ELF-1 (cell line): Measurements from ENCODE around the gene PGGHG.

Source experiments
- DNase-seq: peaks from one replicate; pipeline ENCODE4 v3.0.0-alpha.2; 2016; ENCODE audit warnings: low read depth, low spot score

The PGGHG gene

DNA sequence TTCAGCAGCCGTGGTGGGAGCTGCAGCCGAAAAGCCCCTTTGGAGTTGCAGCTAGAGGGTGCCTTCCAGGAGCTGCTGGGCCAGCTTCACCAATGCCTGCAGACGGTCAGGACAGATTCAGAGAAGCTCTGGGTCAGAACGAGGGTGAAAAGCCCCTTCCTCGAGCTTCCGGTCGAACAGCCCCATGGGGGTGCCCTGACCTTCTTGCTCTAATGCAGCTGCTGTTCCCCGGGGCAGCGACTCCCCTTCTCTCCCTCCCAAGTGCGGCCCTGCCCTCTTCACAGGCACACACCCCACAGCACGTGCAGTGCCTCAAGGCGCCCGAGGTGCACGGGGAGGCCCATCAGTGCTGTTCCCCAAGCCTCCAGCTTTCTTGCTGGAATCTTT is 41.4 kb downstream of the PGGHG start:
- DNase-seq, result no peak

DNA sequence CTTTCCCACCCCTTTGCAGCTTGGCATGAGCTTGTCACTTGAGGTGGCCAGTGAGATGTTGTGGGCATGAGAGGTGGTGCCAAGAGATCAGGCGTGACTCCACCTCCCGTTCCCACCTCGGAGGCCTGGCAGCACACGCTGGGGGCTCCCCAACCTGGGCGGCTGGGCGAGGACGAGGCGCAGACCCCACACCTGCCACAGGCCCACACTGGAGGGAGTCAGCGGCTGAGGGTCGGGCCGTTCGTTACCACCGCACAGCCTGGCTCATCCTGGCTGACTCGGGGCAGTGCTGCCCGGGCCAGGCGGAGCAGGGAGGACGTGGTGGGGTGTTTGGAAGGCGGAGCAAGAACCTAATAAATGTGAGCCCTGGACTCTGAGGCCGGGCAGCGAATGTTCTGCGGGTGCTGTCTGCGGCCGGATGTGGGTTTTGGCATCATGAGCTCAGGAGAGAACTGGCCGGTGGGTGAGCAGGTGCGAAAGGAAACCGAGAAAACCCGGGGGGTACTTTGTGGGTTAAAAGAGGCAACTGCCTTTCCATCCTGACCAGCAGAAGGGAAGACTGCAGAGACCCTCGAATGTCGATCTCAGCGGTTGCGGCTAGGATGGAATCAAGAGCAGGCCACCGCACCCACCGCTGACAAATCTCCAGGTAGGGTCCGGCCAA is 41.9 kb downstream of the PGGHG start:
- DNase-seq, result no peak

DNA sequence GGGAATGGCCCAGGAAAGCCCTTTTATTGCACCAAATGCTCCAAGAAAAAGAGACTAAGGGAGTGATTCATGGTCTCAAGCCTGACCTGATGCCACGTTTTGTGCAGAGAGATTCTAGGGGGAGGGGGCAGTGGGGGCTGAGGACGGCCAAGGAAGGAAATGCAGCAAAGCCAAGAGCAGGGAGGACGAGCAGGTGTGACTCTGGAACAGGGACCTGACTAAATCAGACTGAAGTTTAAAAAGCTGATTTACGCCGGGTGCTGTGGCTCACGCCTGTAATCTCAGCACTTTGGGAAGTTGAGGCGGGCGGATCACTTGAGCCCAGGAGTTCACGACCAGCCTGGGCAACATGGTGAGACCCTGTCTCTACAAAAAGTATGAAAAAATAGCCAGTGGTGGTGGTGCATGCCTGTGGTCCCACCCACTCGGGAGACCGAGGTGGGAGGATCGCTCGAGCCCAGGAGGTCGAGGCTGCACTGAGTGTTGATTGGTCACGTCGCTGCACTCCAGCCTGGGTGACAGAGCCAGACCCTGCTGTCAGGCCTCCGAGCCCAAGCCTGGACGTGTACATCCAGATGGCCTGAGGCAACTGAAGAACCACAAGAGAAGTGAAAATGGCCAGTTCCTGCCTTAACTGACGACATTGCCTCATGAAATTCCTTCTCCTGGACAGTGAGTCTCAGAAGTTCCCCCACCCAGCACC is 42.6 kb downstream of the PGGHG start:
- DNase-seq, result no peak

DNA sequence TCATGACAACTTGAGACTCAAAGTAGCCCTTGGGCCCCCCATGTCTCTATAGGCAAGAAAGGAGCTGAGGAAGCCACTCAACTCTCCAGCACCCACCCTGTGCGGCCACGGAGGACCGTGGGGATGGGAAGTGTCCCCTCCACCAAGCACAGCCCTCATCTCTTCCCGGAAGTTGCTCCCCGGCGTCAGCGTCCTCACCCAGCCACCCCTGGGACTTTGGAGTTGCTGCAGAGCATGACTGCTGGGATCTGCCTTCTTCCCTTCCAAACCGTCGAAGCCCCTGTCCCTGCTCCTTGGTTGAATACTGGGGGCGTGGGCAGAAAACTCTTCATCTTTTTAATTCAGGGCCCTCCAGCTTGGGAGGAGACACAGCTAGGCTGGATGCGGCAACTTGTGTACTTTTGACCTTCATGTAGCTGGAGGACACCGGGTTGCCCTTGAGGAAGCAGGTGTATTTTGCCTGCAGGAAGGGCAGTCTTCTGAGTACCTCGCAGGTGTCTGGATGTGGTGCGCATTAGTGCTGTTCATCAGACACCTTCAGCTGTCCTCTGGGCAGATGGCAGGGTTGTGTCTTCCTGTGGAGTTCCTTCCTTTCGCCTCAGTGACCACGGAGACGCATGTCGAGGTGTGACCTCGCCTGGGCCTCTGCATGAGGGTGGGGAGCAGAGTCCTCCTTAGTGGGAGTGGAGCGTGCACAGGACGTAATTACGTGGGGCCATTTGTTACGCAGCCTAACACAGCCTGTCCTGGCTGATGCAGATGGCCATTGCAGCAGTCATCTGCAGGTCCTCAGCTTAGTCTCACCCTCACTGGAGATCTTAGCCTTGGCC is 43.9 kb downstream of the PGGHG start:
- DNase-seq, result no peak

DNA sequence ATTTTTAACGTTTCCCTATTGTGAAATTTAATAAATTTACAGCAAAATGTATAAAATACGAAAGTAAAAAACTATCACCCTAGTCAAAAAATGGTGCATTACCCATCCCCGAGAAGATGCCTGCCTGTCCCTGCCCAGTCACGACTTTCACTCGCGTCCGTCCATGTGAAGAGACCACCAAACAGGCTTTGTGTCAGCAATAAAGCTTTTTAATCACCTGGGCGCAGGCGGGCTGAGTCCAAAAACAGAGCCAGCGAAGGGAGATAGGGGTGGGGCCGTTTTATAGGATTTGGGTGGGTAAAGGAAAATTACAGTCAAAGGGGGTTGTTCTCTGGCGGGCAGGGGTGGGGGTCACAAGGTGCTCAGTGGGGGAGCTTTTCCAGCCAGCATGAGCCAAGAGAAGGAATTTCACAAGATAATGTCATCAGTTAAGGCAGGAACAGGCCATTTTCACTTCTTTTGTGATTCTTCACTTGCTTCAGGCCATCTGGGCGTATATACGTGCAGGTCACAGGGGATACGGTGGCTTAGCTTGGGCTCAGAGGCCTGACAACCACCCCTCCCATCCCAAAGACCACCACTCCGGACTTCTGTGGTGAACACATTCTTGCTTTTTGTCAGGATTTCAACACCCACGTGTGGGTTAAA is 44.8 kb downstream of the PGGHG start:
- DNase-seq, result peak; percentile 91

DNA sequence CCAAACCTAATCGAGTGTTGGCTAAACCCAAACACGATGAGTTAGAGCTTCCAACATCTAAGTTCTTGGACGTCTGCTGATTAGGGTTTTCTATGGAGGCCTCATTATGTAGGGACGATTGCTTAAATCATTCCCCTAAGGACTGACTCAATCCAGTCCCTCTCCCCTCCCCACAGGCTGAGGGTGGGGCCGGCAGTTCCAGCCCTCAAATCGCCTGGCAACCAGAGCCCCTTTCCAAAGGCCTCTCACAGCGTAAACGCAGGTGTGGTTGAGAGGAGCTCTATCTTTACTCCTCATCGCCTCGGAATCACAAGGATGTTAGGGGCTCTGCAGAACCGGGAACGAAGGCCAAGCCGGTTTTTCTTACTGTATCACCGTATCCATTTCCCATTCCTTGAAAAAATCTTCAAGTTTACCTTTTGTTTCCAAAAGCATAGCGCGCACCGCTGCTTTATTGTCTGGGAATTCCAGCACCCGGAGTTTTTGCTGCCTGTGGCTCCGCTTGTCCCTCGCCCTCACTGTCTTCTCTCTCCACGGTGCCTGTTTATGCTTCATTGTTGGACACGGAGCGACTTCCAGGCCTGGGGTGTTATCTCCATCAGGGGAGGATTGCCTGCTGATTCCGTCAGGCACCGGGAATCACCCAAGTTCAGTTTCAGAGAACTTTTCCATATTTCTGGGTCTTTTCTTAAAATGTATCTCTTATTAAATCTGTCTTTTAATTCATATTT is 45.5 kb downstream of the PGGHG start:
- DNase-seq, result peak; percentile 93

DNA sequence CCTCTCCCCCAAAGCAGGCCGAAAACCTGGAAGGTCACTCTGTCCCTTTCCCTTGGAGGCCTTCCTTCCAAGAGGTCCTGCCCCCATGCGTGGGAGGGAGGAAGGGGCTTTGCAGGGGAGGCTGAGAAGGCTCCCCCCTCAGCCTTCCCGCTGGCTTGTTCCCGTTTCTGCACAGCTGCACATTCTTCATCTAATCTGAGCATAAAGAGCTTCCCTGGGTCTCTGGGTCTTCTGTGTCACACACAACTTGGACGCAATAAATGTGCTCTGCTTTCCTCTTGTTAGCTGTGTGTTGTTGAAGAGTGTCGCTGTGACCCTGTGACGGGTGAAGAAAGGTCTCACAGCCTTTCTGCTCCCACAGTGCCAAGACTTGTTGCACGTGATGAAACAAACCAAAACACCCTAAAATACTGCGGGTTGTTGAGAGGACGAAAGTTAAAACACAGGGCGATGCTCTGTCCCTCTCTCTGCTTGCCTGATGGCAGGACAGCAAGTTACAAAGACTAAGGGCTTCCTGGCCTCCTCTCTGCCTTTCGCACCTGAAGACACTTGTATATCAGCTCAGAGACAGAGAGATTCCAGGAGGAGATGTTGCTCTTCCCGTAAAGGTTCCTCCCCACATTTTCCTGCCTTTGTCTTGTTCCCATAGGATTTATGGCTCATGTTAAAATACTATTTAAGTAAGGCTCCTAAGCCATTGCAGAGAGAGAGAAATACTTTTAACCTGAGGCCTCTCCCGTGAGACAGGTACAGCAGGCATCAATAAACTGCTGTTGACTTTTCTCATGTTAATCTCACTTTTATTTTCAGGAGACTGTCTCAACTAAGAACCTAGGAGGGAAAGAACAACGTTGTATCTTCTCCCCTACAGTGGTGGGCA is 47.1 kb downstream of the PGGHG start:
- no peak for DNase-seq

DNA sequence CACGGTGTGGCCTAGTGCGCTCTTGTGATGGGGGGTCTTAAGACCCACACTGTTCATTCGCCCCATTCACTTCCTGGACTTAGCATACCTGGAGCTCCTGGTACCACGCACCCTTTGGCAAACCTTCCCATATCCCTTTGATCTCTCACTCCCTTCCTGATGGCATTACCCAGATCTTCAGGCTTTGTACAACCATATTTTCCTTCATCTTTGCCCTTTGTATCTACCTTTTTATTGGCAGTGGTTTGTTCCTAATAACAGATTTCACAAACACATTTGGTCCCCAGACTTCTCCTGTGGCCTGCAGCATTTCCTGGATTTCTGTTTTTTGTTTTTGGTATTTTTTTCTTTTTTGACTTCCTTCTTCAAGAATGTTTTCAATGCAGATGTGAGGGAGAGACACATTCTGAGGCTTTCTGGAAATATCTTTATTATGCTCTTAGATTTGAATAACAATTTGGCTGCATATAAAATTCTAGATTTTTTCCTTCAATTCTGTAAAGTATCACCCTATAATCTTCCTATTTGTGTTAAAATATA is 47.8 kb downstream of the PGGHG start:
- no peak for DNase-seq

DNA sequence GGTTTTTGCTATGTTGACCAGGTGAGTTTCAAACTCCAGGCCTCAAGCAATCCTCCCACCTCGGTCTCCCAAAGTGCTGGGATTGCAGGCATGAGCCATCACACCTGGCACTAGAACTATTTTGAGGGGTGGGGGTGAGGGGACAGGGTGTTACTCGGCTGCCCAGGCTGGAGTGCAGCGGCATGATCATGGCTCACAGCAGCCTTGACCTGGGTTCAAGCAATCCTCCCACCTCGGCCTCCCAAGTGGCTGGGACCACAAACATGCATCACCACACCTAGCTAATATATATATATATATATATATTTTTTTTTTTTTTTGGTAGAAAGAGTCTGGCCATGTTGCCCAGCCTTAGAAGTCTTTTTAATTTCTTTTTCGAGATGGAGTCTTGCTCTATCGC is 48.8 kb downstream of the PGGHG start:
- no peak for DNase-seq

DNA sequence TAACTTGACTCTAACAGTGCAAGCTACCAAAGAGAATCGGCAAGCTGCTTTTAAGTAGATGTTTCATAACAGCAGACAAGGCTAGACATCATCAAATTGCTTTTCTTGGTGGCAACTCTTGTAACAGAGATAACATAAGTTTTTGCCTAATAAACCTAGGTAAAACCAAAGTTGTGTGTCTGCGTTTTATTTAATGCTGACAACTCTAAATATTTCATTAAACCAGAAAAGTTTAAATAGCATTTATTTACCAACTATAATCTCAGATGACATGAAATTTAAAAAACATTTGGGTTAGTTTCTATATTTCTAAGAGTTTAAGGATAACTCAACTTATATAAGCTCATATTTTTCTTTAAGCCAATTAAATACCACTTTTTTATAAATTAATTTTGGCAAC is 51.0 kb downstream of the PGGHG start:
- DNase-seq, result no peak

DNA sequence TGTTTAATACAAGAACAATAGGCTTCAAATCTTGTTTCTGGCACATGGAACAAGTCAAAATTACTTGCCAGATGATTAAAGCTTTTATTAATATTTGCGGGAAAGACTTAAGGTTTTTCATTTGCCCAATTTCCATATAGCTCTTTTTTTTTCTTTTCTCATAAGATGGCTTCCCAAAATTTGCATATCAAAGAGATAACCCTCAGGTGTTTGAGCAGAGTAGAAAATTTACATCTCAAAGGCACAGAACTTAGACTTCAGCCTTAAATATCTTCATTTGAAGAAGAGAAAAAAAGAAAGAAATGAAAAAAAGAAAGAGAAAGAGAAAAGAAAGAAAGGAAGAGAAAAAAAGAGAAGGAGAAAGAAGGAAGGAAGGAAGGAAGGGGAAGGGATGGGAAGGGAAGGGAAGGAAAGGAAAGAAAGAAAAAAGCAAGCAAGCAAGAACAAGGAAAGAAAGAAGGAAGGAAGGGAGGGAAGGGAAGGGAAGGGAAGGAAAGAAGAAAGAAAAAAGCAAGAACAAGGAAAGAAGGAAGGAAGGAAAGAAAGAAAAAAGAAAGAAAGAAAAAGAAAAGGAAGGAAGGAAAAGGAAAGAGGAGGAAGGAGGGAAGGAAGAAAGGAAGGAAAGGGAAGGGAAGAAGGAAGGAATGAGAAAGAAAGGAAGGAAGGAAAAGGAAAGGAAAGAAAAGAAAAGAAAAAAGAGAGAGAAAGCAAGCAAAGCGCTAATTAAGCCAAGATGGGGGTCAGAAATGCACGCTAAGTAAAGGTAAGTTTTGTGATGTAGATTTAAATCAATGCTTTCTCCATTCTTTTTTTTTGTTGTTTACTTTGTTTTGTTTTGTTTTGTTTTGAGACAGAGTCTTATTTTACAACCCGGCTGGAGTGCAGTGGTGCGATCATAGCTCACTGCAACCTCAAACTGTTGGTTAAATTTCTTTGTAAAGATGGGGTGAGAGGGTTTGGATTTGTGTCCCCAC is 51.9 kb downstream of the PGGHG start:
- peak; percentile 42 for DNase-seq

DNA sequence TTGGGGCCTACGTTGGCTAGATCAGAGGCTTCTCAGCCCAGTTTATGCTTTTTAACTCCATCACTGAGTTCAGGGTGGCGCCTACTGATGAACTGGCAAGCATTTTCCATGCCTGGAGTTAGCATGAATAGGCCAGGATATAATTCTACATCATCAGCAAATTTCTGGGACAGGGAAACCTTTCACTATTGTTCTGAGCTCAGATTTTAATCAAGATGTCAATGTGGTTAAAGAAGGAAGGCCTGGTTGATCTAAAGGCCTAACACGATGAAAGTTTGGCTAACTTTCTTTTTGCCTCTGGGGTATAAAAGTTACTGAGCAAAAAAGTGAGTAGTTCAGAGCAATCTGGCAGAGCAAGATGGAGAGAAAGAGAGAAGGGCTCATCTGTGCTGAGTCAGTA is 53.4 kb downstream of the PGGHG start:
- DNase-seq, result no peak

DNA sequence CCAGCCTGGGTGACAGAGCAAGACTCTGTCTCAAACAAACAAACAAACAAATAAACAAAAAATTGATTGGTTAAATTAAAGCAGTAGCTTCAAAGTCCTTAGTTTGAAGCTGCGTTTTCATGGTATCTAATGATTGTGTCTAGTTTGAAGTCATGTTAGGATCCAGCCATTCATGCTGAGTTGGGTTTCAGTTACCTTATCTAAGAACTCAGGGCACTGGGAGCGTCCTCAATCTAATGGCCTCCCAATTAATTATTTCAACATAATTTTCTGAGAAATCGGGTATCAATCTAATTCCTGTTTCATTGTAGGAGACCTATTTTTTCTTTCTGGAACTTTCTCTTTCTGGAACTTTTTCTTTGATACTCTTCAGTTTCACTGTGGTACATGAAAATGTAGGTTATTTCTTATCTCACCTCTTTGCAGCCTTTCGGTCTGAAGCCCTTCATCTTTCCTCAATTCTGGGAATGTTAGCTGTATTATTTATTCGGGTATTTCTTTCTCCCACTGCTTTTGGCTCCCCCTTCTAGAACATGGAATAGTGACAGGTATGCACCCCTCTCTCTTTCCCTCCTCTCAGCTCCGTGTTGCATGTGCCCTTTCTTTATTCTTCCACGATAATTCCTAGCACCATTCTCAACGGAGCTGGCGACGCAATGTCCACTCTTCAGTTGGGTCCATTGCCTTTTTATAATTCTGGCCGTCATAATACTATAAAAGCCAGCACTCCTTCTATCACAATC is 56.1 kb downstream of the PGGHG start:
- DNase-seq, result no peak
